Measurements from ENCODE around the gene AARS1.
"Not testable (repeated sequence)": the region's sequence is repeated elsewhere in the genome, so short reads cannot be mapped to it uniquely, and the experiment has no call there.

AARS1 gene

DNA sequence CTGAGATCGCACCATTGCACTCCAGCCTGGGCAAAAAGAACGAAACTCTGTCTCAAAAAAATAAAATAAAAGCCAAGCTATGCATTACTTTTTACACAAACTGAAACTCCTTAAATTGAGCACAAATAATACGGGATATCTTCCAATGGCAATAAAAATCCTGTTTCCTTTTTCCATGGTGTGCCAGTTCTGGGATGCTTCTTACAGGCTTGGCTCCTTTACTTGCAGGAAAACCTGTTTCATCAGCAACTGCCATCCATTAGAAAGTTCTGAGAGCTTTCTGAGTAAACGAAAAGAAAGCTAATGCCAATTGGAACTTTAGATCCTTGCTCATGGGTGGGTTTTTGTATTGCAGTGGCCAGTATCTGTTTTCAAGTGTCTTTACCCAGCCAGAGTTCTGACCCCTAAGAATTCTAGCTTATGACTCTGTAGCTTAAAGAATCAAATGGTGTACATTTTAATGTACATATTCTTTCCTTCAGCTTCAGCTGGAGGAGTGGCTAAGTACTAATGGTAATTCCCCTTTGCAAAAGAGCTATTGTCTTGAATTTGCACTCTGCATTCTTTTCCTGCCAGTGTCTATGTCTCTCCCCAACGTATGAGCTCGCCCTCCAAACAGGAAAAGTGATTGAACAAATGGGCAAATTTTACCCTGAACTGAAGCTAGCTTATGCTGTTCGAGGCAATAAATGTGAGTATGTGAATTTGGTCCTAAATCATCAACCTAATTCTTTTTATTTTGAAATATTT lies 35.9 kb upstream of the AARS1 start:
- Mint-ChIP-seq H3K4me1 (no peaks in the 10 kb centered on the region), H3K9me3 (no peaks in the 10 kb centered on the region), H3K27ac (no peak overlapping the region), H3K27me3 (ENCODE audit: low read depth, poor library complexity) (no peaks in the 10 kb centered on the region), H3K4me3 (no peak overlapping the region), H3K36me3 (ENCODE audit: low read depth) (peaks cover 42% of the 10 kb centered on the region)
- TF ChIP-seq, protein P1, sequence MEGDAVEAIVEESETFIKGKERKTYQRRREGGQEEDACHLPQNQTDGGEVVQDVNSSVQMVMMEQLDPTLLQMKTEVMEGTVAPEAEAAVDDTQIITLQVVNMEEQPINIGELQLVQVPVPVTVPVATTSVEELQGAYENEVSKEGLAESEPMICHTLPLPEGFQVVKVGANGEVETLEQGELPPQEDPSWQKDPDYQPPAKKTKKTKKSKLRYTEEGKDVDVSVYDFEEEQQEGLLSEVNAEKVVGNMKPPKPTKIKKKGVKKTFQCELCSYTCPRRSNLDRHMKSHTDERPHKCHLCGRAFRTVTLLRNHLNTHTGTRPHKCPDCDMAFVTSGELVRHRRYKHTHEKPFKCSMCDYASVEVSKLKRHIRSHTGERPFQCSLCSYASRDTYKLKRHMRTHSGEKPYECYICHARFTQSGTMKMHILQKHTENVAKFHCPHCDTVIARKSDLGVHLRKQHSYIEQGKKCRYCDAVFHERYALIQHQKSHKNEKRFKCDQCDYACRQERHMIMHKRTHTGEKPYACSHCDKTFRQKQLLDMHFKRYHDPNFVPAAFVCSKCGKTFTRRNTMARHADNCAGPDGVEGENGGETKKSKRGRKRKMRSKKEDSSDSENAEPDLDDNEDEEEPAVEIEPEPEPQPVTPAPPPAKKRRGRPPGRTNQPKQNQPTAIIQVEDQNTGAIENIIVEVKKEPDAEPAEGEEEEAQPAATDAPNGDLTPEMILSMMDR (IDR thresholded peaks at IDR 0.05) = no peak
- no peak for DNase-seq

DNA sequence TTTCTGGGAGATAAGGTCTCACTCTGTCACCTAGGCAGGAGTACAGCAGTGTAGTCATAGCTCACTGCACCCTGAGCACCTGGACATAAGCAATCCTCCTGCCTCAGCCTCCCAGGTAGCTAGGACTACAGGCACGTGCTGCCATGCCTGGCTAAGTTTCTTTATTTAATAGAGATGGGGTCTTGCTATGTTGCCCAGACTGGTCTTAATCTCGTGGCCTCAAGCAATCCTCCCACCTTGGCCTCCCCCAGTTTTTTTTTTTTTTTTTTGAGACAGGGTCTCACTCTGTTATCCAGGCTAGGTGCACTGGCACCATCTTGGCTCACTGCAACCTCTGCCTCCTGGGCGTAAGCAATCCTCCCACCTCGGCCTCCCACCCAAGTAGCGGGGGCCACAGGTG lies 30.8 kb upstream of the AARS1 start:
- no peak overlapping the region for H3K4me3 Mint-ChIP-seq
- H3K27me3 Mint-ChIP-seq (ENCODE audit: low read depth, poor library complexity) = no peaks in the 10 kb centered on the region
- no peaks in the 10 kb centered on the region for H3K4me1 Mint-ChIP-seq
- no peak overlapping the region for H3K27ac Mint-ChIP-seq
- no peak for DNase-seq
- H3K36me3 Mint-ChIP-seq (ENCODE audit: low read depth) = peaks cover 57% of the 10 kb centered on the region
- TF ChIP-seq, protein P1 (IDR thresholded peaks at IDR 0.05) = no peak
- H3K9me3 Mint-ChIP-seq = no peaks in the 10 kb centered on the region

DNA sequence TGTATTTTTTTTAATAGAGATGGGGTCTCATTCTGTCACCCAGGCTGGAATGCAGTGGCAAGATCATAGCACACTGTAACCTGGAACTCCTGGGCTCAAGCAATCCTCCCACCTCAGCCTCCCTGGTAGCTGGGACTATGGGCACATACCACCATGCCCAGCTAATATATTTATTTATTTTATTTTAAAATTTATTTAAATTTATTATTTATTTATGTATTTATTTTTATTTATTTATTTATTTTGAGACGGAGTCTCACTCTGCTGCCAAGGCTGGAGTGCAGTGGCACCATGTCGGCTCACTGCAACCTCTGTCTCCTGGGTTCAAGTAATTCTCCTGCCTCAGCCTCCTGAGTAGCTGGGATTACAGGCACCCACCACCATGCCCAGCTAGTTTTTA lies 18.4 kb upstream of the AARS1 start:
- peaks cover 57% of the 10 kb centered on the region for H3K36me3 Mint-ChIP-seq (ENCODE audit: low read depth)
- H3K4me3 Mint-ChIP-seq; DNase-seq; H3K27ac Mint-ChIP-seq; H3K4me1 Mint-ChIP-seq; H3K27me3 Mint-ChIP-seq (ENCODE audit: low read depth, poor library complexity); H3K9me3 Mint-ChIP-seq: not testable (repeated sequence)

DNA sequence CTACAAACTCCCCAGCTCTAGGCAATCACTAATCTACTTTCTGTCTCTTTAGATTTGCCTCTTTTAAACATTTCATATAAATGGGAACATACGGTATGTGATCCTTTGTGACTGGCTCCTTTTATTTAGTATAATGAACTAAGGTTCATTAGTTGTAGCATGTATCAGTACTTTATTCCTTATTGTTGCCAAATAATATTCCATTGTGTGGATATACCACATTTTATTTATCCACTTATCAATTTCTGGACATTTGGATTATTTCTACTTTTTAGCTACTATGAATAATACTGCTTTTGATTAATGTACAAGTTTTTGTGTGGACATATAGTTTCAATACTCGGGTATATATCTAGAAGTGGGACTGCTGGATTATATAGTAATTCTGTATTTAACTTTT lies 17.6 kb upstream of the AARS1 start:
- Mint-ChIP-seq H3K27ac (no peak overlapping the region), H3K4me1 (no peaks in the 10 kb centered on the region), H3K4me3 (no peak overlapping the region), H3K27me3 (ENCODE audit: low read depth, poor library complexity) (no peaks in the 10 kb centered on the region), H3K36me3 (ENCODE audit: low read depth) (peaks cover 58% of the 10 kb centered on the region), H3K9me3 (peaks cover 11% of the 10 kb centered on the region)
- no peak for DNase-seq
- TF ChIP-seq, protein P1 (IDR thresholded peaks at IDR 0.05) = no peak

DNA sequence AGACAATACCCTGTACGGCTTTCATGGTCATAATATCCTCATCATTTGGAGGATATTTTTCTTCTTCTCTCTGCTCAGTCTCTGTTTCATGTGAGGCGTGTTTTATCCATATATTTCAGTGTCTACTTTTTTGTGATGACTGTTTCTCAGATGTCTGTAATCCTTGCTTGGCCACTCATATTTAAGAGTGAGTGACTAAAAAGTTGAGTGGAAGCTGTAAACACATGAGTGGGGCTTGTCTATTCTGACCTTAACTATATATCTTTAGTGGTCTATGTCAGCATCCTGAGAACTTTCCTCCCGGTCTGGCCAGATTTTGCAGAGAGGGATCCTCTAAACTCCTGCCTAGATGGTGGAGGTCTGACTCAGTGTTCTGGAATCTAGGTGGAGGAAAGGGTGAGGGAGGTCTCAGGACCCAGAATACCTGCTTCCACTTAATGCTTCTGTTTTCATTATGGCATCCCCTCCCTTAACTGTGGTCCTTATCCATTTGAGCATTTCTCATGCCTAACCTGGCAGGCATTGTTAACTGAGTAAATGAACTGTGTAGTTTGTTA lies 15.7 kb upstream of the AARS1 start:
- Mint-ChIP-seq H3K27ac (peak overlapping the region; percentile 43), H3K4me1 (peaks cover 7% of the 10 kb centered on the region), H3K4me3 (no peak overlapping the region), H3K36me3 (ENCODE audit: low read depth) (peaks cover 69% of the 10 kb centered on the region), H3K9me3 (peaks cover 30% of the 10 kb centered on the region), H3K27me3 (ENCODE audit: low read depth, poor library complexity) (no peaks in the 10 kb centered on the region)
- no peak for DNase-seq
- TF ChIP-seq, protein P1 (IDR thresholded peaks at IDR 0.05) = no peak

DNA sequence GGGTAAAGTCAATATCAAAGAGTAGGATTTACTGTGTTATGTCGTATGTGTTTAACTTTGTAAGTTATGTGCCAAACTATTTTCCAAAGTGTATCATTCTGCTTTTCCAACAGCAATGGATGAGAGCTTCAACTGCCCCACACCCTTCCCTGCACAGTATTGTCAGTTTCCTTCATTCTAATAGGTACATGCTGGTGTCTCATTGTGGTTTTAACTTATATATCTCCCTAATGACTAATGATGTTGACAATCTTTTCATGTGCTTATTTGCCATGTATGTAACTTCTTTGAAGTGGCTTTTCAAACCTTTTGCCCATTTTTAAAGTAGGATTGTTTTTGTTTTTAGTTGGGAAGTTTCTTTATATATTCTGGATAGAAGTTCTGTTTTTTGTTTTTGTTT lies 13.4 kb upstream of the AARS1 start:
- Mint-ChIP-seq H3K9me3 (peaks cover 33% of the 10 kb centered on the region), H3K4me1 (peaks cover 22% of the 10 kb centered on the region), H3K36me3 (ENCODE audit: low read depth) (peaks cover 64% of the 10 kb centered on the region), H3K27ac (no peak overlapping the region), H3K4me3 (no peak overlapping the region), H3K27me3 (ENCODE audit: low read depth, poor library complexity) (no peaks in the 10 kb centered on the region)
- DNase-seq = no peak
- TF ChIP-seq, protein P1 (IDR thresholded peaks at IDR 0.05) = no peak
